Glutamatergic neuron (in vitro differentiated cells): Measurements from ENCODE around the gene SUMF1. TPM values are rescaled to one million over a fixed set of nuclear protein-coding genes. Genes with fewer than 3 reads are reported as not detected.

Experiments
- DNase-seq: peaks from one replicate; pipeline ENCODE4 v3.0.0; 2022
- H3K27ac Mint-ChIP-seq: one replicate; pipeline ENCODE4 v1.8.0; 2020; ENCODE audit warnings: mild to moderate bottlenecking, mixed read lengths, inconsistent platforms; ENCODE audit not compliant: unreplicated experiment
- H3K27me3 Mint-ChIP-seq: one replicate; pipeline ENCODE4 v1.8.0; 2020; ENCODE audit warnings: mild to moderate bottlenecking, moderate library complexity, mixed read lengths, inconsistent platforms; ENCODE audit not compliant: unreplicated experiment
- H3K36me3 Mint-ChIP-seq: one replicate; pipeline ENCODE4 v1.8.0; 2020; ENCODE audit warnings: mild to moderate bottlenecking, mixed read lengths, inconsistent platforms; ENCODE audit not compliant: unreplicated experiment
- H3K4me1 Mint-ChIP-seq: one replicate; pipeline ENCODE4 v1.8.0; 2020; ENCODE audit warnings: mild to moderate bottlenecking, low read depth, mixed read lengths, inconsistent platforms; ENCODE audit not compliant: unreplicated experiment
- H3K4me3 Mint-ChIP-seq: one replicate; pipeline ENCODE4 v1.8.0; 2020; ENCODE audit warnings: mild to moderate bottlenecking, mixed read lengths, inconsistent platforms; ENCODE audit not compliant: unreplicated experiment
- H3K9me3 Mint-ChIP-seq: one replicate; pipeline ENCODE4 v1.8.0; 2020; ENCODE audit warnings: mild to moderate bottlenecking, moderate library complexity, mixed read lengths, inconsistent platforms; ENCODE audit not compliant: unreplicated experiment
- CTCF ChIP-seq: fragments of 200-600 bp; sonication (generic); IDR thresholded peaks from one replicate; pipeline ENCODE4 v1.5.0; 2021; ENCODE audit not compliant: partially characterized antibody, unreplicated experiment
- total RNA-seq: library from RNA; stranded (reverse); fragmentation: NEBNext Ultra II Directional; extraction: Animal tissue kit (Norgen Biotek cat#: 25700); gene quantifications from one replicate; pipeline ENCODE4 v1.2.1, GENCODE V29; 2021; ENCODE audit not compliant: unreplicated experiment

The SUMF1 gene
- total RNA-seq, 1 donor from 2014 or later = 7.2 TPM

DNA sequence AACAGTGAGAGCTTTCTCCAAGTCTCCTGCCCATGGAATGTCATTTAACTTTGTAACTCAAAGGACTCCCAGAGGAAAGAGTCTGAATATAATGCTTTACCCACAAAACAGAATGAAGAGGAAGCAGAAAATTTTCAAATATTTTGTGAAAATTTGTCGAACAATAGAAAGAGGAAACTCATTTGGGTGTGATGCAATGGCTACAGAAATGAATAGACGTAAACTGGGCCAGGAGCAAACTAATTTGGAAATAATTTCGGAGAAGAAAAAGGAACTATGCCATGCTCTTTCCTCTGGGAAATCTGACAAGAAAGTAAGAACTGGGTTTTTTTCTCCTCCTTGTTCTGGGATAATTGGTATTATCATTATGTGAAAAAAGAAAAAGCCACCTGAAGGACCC lies 11.2 kb upstream of the SUMF1 start:
- Mint-ChIP-seq H3K36me3 (no peaks in the 10 kb centered on the region), H3K4me3 (no peak overlapping the region), H3K27ac (no peak overlapping the region), H3K9me3 (no peaks in the 10 kb centered on the region), H3K4me1 (no peaks in the 10 kb centered on the region), H3K27me3 (no peaks in the 10 kb centered on the region)
- no peak for TF ChIP-seq CTCF
- no peak for DNase-seq

DNA sequence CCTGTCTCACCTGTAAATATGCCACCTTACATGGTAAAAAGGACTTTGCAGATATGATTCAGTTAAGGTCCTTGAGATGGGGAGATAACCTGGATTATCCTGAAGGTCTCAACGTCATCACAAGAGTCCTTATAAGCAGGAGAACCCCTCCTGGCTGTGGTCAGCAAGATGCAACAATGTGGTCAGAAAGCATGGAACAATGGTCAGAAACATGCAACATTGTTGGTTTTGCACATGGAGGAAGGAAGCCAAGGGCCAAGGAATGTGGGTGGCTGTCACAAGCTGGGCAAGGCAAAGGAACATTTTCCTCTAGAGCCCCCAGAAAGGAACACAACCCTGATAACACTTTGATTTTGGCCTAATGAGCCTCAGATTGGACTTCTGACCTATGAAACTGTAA lies 9.4 kb upstream of the SUMF1 start:
- H3K36me3 Mint-ChIP-seq = no peaks in the 10 kb centered on the region
- H3K27me3 Mint-ChIP-seq = no peaks in the 10 kb centered on the region
- no peak for TF ChIP-seq CTCF
- H3K27ac Mint-ChIP-seq = no peak overlapping the region
- no peak overlapping the region for H3K4me3 Mint-ChIP-seq
- no peak for DNase-seq
- no peaks in the 10 kb centered on the region for H3K4me1 Mint-ChIP-seq
- no peaks in the 10 kb centered on the region for H3K9me3 Mint-ChIP-seq

DNA sequence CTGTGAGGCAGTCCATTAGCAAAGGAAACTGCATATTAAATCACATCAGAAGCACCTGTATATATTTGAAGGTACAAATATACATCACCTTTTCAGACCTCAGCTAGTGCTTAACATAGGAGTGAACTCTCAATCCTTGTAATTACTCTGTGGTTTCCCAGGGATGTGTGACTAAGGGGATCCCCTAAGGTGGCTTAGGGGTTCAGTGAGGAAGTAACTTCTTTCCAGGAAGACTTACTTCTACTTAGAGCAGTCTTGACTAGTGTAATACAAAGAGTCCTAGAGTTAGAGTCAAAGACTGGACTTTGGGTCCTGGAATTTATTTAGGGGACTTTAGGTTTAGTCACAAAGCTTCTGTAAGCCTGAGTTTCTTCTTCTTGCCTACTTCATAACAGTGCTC lies 8.7 kb upstream of the SUMF1 start:
- TF ChIP-seq CTCF = no peak
- H3K36me3 Mint-ChIP-seq = no peaks in the 10 kb centered on the region
- no peak for DNase-seq
- H3K4me1 Mint-ChIP-seq = no peaks in the 10 kb centered on the region
- H3K27me3 Mint-ChIP-seq = no peaks in the 10 kb centered on the region
- no peak overlapping the region for H3K4me3 Mint-ChIP-seq
- H3K27ac Mint-ChIP-seq = no peak overlapping the region
- H3K9me3 Mint-ChIP-seq = no peaks in the 10 kb centered on the region

DNA sequence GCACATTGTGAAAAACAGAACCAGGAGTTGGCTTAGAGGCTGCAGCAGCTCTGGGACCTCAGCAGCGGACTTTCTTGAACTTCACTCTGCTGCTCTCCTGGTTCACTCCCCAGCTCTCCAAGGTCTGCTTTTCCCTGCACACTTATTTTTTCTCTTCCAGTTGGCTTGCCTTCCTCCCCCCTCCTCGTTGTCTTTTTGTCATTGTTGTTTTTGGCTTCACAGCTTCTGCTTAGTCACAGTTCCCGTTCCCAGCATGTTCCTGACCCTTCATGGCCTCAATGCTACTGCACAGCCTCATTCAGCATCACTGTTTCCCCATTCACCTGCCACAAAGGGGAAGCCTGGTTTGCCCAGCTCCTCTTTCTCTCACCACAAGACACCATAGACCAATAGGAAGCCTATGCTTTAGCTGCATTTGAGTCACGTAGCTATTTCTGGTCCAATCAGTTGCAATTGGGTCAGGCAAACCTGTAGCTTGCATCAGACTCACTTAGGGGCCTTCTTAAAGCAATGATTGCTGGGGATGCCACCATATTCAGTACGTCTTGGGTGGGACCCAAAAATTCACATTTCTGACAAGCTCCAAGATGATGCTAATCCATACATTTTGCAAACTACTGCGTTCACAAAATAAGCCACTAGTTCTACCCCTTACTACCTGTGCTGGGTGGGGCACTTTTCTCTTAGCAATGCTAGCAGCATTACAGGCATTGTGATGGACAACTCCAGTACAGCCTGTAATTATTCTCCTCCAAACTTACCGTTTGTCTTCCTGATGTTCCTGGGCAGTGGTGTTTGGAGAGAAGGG lies 7.8 kb upstream of the SUMF1 start:
- no peak for DNase-seq
- H3K4me1 Mint-ChIP-seq = no peaks in the 10 kb centered on the region
- no peaks in the 10 kb centered on the region for H3K36me3 Mint-ChIP-seq
- no peak overlapping the region for H3K4me3 Mint-ChIP-seq
- no peaks in the 10 kb centered on the region for H3K9me3 Mint-ChIP-seq
- no peak for TF ChIP-seq CTCF
- H3K27me3 Mint-ChIP-seq = no peaks in the 10 kb centered on the region
- H3K27ac Mint-ChIP-seq = no peak overlapping the region

GRCh38 chr3:4472766-4473165 lies 5.7 kb upstream of the SUMF1 start:
- H3K36me3 Mint-ChIP-seq = no peaks in the 10 kb centered on the region
- no peak for TF ChIP-seq CTCF
- H3K27me3 Mint-ChIP-seq = no peaks in the 10 kb centered on the region
- no peaks in the 10 kb centered on the region for H3K4me1 Mint-ChIP-seq
- H3K4me3 Mint-ChIP-seq = no peak overlapping the region
- no peak for DNase-seq
- H3K27ac Mint-ChIP-seq = no peak overlapping the region
- H3K9me3 Mint-ChIP-seq = no peaks in the 10 kb centered on the region
